H1 (cell line): ENCODE results near the gene PCDHGA3. TPM values are rescaled to one million over a fixed set of nuclear protein-coding genes. Genes with fewer than 3 reads are reported as not detected.

ENCODE experiments used
- YY1 ChIP-seq: IDR thresholded peaks from 2 replicates; pipeline ENCODE4 v1.6.1; 2011; ENCODE audit warnings: low read depth, mild to moderate bottlenecking, low read length
- polyA plus RNA-seq, 7 experiments: library from polyadenylated mRNA; depleted of rRNA in 3 of 7; stranded (reverse) in 5 of 7; unstranded in 2 of 7; fragments of >200 nt in 5 of 7; fragments of 200-250 nt in 2 of 7; gene quantifications; 1 replicate in 5 of 7; 2 replicates in 1 of 7; 4 replicates in 1 of 7; pipeline versions ENCODE4 v1.2.1 to v1.2.3, GENCODE V29; 2011 to 2013; ENCODE audit warnings: missing spikeins in 2 of 7, mixed read lengths in 2 of 7
- total RNA-seq: library from RNA; stranded (reverse); fragmentation: NEBNext Ultra II Directional; extraction: Animal tissue kit (Norgen Biotek cat#: 25700); gene quantifications from 2 replicates; pipeline ENCODE4 v1.2.1, GENCODE V29; 2021
- TF ChIP-seq, protein P1 (sequence below): IDR thresholded peaks from 2 replicates; pipeline ENCODE4 v1.6.1; 2012; ENCODE audit warnings: low read length, inconsistent platforms

PCDHGA3 gene
- total and polyA plus RNA-seq, 2 of the 8 experiments (the other 6 are each of a cell fraction or from before 2014, with no cell fraction given), result 0.15 to 0.39 TPM

DNA sequence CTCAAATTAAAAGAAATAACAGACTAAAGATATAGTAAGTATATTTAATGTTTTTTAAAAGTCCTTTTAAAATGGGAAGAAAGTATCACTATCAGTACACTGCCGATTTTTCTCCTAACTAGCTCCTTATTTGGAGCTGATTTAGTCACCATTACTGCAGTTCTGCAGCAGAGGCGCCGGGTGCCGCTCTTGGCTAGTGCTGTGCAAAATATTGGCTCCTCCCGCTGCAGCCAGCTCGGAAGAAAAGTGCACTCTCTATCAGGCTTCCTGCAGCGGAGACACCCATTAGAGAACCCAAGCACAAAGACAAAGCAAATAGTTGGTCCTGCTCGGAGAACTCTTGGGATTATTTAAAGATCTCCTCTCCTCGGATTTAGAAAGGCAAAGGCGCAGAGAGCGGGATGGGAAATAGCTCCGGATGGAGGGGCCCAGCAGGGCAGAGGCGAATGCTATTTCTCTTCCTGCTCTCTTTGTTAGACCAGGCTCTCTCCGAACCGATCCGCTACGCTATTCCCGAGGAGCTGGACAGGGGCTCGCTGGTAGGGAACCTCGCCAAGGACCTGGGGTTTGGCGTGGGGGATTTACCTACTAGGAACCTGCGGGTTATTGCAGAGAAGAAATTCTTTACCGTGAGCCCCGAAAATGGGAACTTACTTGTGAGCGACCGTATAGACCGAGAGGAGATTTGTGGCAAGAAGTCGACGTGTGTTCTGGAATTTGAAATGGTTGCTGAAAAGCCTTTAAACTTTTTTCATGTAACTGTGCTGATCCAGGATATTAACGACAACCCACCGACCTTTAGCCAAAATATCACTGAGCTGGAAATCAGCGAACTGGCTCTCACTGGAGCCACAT is 26.6 kb downstream of the PCDHGA3 start, which contains the start of gene PCDHGB3 (continued):
- TF ChIP-seq, protein P1, sequence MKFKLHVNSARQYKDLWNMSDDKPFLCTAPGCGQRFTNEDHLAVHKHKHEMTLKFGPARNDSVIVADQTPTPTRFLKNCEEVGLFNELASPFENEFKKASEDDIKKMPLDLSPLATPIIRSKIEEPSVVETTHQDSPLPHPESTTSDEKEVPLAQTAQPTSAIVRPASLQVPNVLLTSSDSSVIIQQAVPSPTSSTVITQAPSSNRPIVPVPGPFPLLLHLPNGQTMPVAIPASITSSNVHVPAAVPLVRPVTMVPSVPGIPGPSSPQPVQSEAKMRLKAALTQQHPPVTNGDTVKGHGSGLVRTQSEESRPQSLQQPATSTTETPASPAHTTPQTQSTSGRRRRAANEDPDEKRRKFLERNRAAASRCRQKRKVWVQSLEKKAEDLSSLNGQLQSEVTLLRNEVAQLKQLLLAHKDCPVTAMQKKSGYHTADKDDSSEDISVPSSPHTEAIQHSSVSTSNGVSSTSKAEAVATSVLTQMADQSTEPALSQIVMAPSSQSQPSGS, result no peak
- TF ChIP-seq YY1, result no peak
